Heart left ventricle (tissue), 13 donors: Measurements from ENCODE around the gene BEST3.

Experiments used
- CTCF ChIP-seq, 12 donors: fragments of 200-600 bp; sonication (generic) in 4 of 12; IDR thresholded peaks; one replicate each; pipeline versions ENCODE4 v1.5.0 to v1.8.0; 2018 to 2022; ENCODE audit warnings: antibody characterized with exemption in 12 of 12, mild to moderate bottlenecking in 5 of 12
- POLR2A ChIP-seq, 2 donors: fragments of 450-650 bp; IDR thresholded peaks; one replicate each; pipeline ENCODE4 v1.6.1; 2017; ENCODE audit warnings: antibody characterized with exemption in 2 of 2, mild to moderate bottlenecking in 2 of 2, moderate library complexity in 2 of 2
- donor health status: ischemic (EF 13 %, LVEDD 7.1; RV severe dilation, severe dysfunction).
- donor health status: DM: no; HTN: yes; CAD: no.
- donor health status: DM: no; HTN: no; CAD: no.
- donor health status: ischemic (EF 25% LVEDD 6.9; RV normal size, moderate dysfunction).
- donor health status: ischemic (EF 25% LVEDD 5.7; RV mildly dilated, moderate dysfunction).
- donor health status: ischemic (EF 35%, LVEDD 5.7; RV mildly dilated, moderate dysfunction).
- donor health status: nonischemic (EF 11% LVEDD 7.7; RV severe dilation, severe dysfunction).
- donor health status: DM: yes; HTN: yes; CAD: no.
- donor health status: PGD.
- donor health status: ischemic (EF 29% LVEDD 5.4; RV normal size, mild dysfunction).
- donor health status: nonischemic (EF 23%, LVEDD 6.1; RV moderate dilation, normal function).

GRCh38 chr12:69714542-69714941 is 15.4 kb upstream of the BEST3 start:
- TF ChIP-seq CTCF (IDR thresholded peaks at IDR 0.05) (no peak), POLR2A (IDR thresholded peaks at IDR 0.05) (no peak)
